Measurements from ENCODE around the gene CNKSR2.
"Not testable (repeated sequence)": the region's sequence is repeated elsewhere in the genome, so short reads cannot be mapped to it uniquely, and the experiment has no call there.

CNKSR2 gene

GRCh38 chrX:21400408-21401121, 26.3 kb downstream of the CNKSR2 start:
- no peak for TF ChIP-seq ZNF274 (IDR thresholded peaks at IDR 0.05; ENCODE audit: low read depth, low read length)

GRCh38 chrX:21408307-21408706, 34.1 kb downstream of the CNKSR2 start:
- no peak for TF ChIP-seq ZNF274 (IDR thresholded peaks at IDR 0.05; ENCODE audit: low read depth, low read length)

More at GRCh38 chrX:21400408-21401121, 26.3 kb downstream of the CNKSR2 start:
- no peak overlapping the region for H3K4me3 ChIP-seq (ENCODE audit: low read length)

GRCh38 chrX:21408788-21409187, 34.6 kb downstream of the CNKSR2 start:
- H3K4me3 ChIP-seq (ENCODE audit: low read length), result no peak overlapping the region
- TF ChIP-seq ZNF274 (IDR thresholded peaks at IDR 0.05; ENCODE audit: low read depth, low read length), result no peak

More at GRCh38 chrX:21408307-21408706, 34.1 kb downstream of the CNKSR2 start:
- no peak overlapping the region for H3K4me3 ChIP-seq (ENCODE audit: low read length)

- no peak for TF ChIP-seq ZNF274 (IDR thresholded peaks at IDR 0.05; ENCODE audit: low read depth, low read length)
- no peak overlapping the region for H3K4me3 ChIP-seq (ENCODE audit: low read length)
These were observed 37.8 kb downstream of the CNKSR2 start for GRCh38 chrX:21412029-21412428.

- TF ChIP-seq ZNF274 (IDR thresholded peaks at IDR 0.05; ENCODE audit: low read depth, low read length), result no peak
These were observed 38.7 kb downstream of the CNKSR2 start for GRCh38 chrX:21412883-21413282.

GRCh38 chrX:21427086-21427485, 52.9 kb downstream of the CNKSR2 start:
- no peak for TF ChIP-seq ZNF274 (IDR thresholded peaks at IDR 0.05; ENCODE audit: low read depth, low read length)
- H3K4me3 ChIP-seq (ENCODE audit: low read length), result no peak overlapping the region

More at GRCh38 chrX:21412883-21413282, 38.7 kb downstream of the CNKSR2 start:
- no peak overlapping the region for H3K4me3 ChIP-seq (ENCODE audit: low read length)

GRCh38 chrX:21437036-21437435, 62.8 kb downstream of the CNKSR2 start:
- H3K4me3 ChIP-seq (ENCODE audit: low read length), result no peak overlapping the region
- TF ChIP-seq ZNF274 (IDR thresholded peaks at IDR 0.05; ENCODE audit: low read depth, low read length), result no peak

GRCh38 chrX:21438792-21439191, 64.6 kb downstream of the CNKSR2 start:
- TF ChIP-seq ZNF274 (IDR thresholded peaks at IDR 0.05; ENCODE audit: low read depth, low read length), result no peak
- no peak overlapping the region for H3K4me3 ChIP-seq (ENCODE audit: low read length)

GRCh38 chrX:21440911-21441310, 66.7 kb downstream of the CNKSR2 start:
- TF ChIP-seq ZNF274 (IDR thresholded peaks at IDR 0.05; ENCODE audit: low read depth, low read length), result no peak
- H3K4me3 ChIP-seq (ENCODE audit: low read length), result no peak overlapping the region

GRCh38 chrX:21457718-21458117, 83.5 kb downstream of the CNKSR2 start:
- no peak for TF ChIP-seq ZNF274 (IDR thresholded peaks at IDR 0.05; ENCODE audit: low read depth, low read length)
- H3K4me3 ChIP-seq (ENCODE audit: low read length), result no peak overlapping the region

GRCh38 chrX:21469071-21469470, 94.9 kb downstream of the CNKSR2 start:
- TF ChIP-seq ZNF274 (IDR thresholded peaks at IDR 0.05; ENCODE audit: low read depth, low read length), result no peak
- no peak overlapping the region for H3K4me3 ChIP-seq (ENCODE audit: low read length)

GRCh38 chrX:21476909-21477308, 102.7 kb downstream of the CNKSR2 start:
- TF ChIP-seq ZNF274 (IDR thresholded peaks at IDR 0.05; ENCODE audit: low read depth, low read length), result no peak
- H3K4me3 ChIP-seq (ENCODE audit: low read length), result no peak overlapping the region

GRCh38 chrX:21479695-21480270, 105.6 kb downstream of the CNKSR2 start:
- no peak for TF ChIP-seq ZNF274 (IDR thresholded peaks at IDR 0.05; ENCODE audit: low read depth, low read length)

GRCh38 chrX:21481761-21482160, 107.5 kb downstream of the CNKSR2 start:
- TF ChIP-seq ZNF274 (IDR thresholded peaks at IDR 0.05; ENCODE audit: low read depth, low read length), result no peak
- H3K4me3 ChIP-seq (ENCODE audit: low read length), result no peak overlapping the region

More at GRCh38 chrX:21479695-21480270, 105.6 kb downstream of the CNKSR2 start:
- H3K4me3 ChIP-seq (ENCODE audit: low read length), result no peak overlapping the region

GRCh38 chrX:21484051-21484450, 109.8 kb downstream of the CNKSR2 start:
- not testable (repeated sequence) for H3K4me3 ChIP-seq (ENCODE audit: low read length)

Data from GM08714 (cell line).